HG03045 (cell line): ENCODE data around the gene MACROH2A1.

ENCODE experiments used
- ATAC-seq: cut with Tn5 transposase; IDR thresholded peaks from one replicate; pipeline ENCODE4 v1.9.1; 2021; ENCODE audit warnings: mild to moderate bottlenecking, moderate library complexity; ENCODE audit not compliant: unreplicated experiment

MACROH2A1 gene

GRCh38 chr5:135398160-135398854 lies 724 bp downstream of the MACROH2A1 start:
- ATAC-seq = peak; percentile 36

DNA sequence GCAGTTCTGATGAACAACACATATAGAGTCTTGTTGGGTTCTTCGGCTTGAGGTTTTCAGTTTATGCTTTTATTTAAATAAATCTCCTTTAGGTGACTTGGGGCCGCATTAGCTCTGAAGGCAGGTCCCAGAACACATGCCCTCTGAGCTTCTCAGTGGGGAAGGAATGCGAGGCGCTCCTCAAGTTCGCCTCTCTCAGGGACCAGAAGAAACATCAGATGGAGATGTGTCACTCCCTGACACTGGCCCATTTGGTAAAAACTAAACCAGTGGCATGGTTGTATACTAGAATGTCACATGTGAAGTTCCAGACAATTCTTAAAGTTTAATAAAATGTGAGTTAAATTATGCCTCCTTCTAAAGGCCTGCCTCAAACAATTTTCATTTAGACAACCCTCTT lies 1.9 kb downstream of the MACROH2A1 start:
- ATAC-seq = no peak

- ATAC-seq = no peak
Observed at GRCh38 chr5:135396459-135397055, 2.5 kb downstream of the MACROH2A1 start.

GRCh38 chr5:135395866-135396265 lies 3.2 kb downstream of the MACROH2A1 start:
- ATAC-seq = no peak

- ATAC-seq = no peak
Observed at GRCh38 chr5:135395451-135395850, 3.6 kb downstream of the MACROH2A1 start.

GRCh38 chr5:135394095-135394494 lies 4.9 kb downstream of the MACROH2A1 start:
- no peak for ATAC-seq

- no peak for ATAC-seq
Observed at GRCh38 chr5:135393691-135394090, 5.3 kb downstream of the MACROH2A1 start.

- no peak for ATAC-seq
Observed at GRCh38 chr5:135393229-135393628, 5.8 kb downstream of the MACROH2A1 start.

- no peak for ATAC-seq
Observed at GRCh38 chr5:135392256-135392655, 6.8 kb downstream of the MACROH2A1 start.

- no peak for ATAC-seq
Observed at GRCh38 chr5:135391869-135392255, 7.2 kb downstream of the MACROH2A1 start.

GRCh38 chr5:135391116-135391868 lies 7.7 kb downstream of the MACROH2A1 start:
- ATAC-seq = no peak

DNA sequence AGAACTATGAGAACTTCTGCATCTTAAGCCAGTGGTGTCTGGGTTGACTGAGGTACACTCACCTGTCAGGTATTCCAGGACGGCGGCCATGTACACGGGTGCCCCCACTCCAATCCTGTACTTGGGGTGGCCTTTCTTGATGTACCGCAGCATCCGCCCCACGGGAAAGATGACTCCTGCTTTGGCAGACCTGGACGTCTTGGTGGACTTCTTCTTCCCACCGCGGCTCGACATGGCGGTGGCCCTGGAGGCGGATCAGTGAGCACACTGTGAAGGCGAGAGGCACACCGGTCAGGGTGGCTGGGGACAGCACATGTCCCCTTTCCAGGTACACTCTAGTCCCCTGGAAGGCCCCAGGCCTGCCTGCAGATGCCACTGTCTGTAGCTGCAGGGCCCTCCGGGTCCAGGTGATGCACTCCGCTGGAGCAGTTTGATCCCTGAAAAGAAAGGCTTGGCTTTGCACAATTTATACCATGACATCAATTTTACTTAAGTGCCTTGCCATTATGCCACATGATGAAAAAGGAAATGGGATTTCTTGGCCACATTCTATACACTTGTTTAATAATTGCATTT lies 10.1 kb downstream of the MACROH2A1 start:
- ATAC-seq = no peak

DNA sequence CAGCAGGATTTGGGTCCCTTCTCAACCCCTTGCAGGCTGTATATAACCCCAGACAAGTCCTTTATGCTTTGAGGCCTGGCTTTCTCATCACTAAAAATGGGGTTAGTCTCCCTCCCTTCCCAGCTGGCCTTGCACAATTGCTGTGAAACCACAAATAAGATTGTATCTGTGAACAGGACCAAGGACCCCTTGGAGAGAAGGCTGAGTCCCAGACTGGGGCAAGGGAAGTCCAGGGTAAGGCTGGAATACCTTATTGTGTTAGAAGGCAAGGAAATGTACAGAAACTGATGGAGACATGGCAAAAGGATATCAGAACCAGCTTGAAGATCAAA lies 11.4 kb downstream of the MACROH2A1 start:
- ATAC-seq = no peak

DNA sequence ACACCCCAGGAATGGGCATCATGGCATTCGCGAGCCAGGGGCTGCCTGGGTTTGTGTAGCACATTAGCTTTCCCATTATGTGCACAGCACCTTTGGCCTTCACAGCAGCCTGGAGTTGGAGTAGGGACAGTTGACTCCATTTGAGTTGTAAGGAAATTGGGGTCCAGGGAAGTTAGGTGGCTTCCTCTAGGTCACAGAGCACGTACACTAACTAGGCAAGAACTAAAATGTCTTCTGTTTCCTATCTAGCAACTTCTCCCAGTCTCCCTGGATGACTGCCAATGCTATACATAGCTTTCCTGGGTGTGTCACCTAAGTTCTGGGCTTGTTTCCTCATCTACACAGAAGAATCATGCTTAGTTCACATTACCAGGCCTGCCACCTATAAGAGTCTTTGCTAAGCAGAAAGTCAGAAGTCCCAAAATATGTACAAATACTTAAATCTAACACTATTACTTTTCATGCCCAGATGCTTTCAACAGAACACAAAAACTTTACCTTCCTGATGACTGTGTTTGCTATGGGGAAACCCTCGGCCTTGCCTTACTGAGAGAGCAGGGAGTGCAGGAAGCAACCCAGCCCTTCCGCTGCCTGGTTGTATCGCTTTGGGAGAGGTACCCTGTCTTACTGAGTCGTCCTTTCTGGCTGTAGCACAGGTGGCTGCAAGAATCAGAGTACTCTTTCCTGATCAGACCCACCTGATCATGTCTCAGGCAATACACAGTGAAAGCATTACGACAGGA lies 12.0 kb downstream of the MACROH2A1 start:
- ATAC-seq = no peak

GRCh38 chr5:135386096-135386495 lies 12.9 kb downstream of the MACROH2A1 start:
- ATAC-seq = no peak

- no peak for ATAC-seq
Observed at GRCh38 chr5:135385576-135385975, 13.5 kb downstream of the MACROH2A1 start.

- no peak for ATAC-seq
Observed at GRCh38 chr5:135384898-135385297, 14.1 kb downstream of the MACROH2A1 start.

GRCh38 chr5:135383803-135384495 lies 15.1 kb downstream of the MACROH2A1 start:
- ATAC-seq = no peak

- ATAC-seq = no peak
Observed at GRCh38 chr5:135382981-135383380, 16.1 kb downstream of the MACROH2A1 start.

DNA sequence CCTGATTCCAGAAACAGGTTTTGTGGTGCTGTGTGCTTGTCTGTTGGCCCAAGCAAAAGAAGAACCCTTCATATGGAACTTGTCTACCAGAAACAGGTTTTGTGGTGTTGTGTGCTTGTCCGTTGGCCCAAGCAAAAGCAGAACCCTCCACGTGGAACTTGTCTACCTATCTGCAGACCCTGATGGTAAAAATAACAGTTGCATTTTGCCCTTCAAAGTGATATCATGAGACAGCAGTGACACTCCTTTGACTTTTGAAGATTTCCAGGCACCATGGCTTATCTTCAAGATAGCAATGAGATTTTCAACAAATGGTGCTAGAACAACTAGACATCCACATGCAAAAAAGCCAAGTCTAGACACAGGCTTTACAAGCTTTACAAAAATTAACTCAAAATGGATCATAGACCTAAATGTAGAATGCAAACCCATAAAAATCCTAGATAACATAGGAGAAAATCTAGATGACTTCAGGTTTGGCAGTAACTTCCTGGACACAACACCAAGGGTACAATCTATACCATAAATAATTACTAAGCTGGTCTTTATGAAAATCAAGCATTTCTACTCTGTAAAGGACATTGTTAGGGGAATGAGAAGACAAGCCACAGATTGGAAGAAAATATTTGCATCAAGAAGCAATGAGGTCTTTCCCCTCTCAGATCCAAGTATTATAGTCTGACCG lies 16.8 kb downstream of the MACROH2A1 start:
- no peak for ATAC-seq
